Measurements from ENCODE around the gene RALGPS1.

Gene RALGPS1

GRCh38 chr9:127237801-127238200, 323.2 kb downstream of the RALGPS1 start:
- DNase-seq, result no peak

GRCh38 chr9:127241354-127241753, 326.8 kb downstream of the RALGPS1 start:
- DNase-seq, result no peak

- peak; percentile 98 for DNase-seq
These were observed 330.3 kb downstream of the RALGPS1 start for GRCh38 chr9:127244609-127245601.

GRCh38 chr9:127245637-127246164, 331.1 kb downstream of the RALGPS1 start:
- no peak for DNase-seq

- no peak for DNase-seq
These were observed 333.7 kb downstream of the RALGPS1 start for GRCh38 chr9:127248241-127248640.

- DNase-seq, result no peak
These were observed 335.3 kb downstream of the RALGPS1 start for GRCh38 chr9:127249877-127250276.

- DNase-seq, result no peak
These were observed 336.4 kb downstream of the RALGPS1 start for GRCh38 chr9:127250896-127251391.

GRCh38 chr9:127252410-127253318, 338.1 kb downstream of the RALGPS1 start:
- no peak for DNase-seq

- DNase-seq, result no peak
These were observed 338.9 kb downstream of the RALGPS1 start for GRCh38 chr9:127253446-127253845.

- DNase-seq, result no peak
These were observed 341.1 kb downstream of the RALGPS1 start for GRCh38 chr9:127255692-127256091.

- DNase-seq, result no peak
These were observed 341.7 kb downstream of the RALGPS1 start for GRCh38 chr9:127256324-127256723.

GRCh38 chr9:127258606-127259471, 344.3 kb downstream of the RALGPS1 start:
- no peak for DNase-seq

GRCh38 chr9:127262602-127263001, 348.0 kb downstream of the RALGPS1 start:
- DNase-seq, result no peak

- DNase-seq, result no peak
These were observed 348.7 kb downstream of the RALGPS1 start for GRCh38 chr9:127263237-127263636.

- DNase-seq, result no peak
These were observed 349.1 kb downstream of the RALGPS1 start for GRCh38 chr9:127263664-127264063.

- no peak for DNase-seq
These were observed 350.1 kb downstream of the RALGPS1 start, which contains the start of gene GARNL3 for GRCh38 chr9:127264462-127265219. Gene GARNL3, plus strand, starts transcription at chr9:127264774. Its CDS starts 104 bp downstream, at chr9:127264878.

- no peak for DNase-seq
These were observed 353.4 kb downstream of the RALGPS1 start for GRCh38 chr9:127267793-127268525.

GRCh38 chr9:127269449-127269848, 354.9 kb downstream of the RALGPS1 start:
- no peak for DNase-seq

Data from femur (tissue), 1 donor.